Measurements from ENCODE around the gene DNAH10.

DNA sequence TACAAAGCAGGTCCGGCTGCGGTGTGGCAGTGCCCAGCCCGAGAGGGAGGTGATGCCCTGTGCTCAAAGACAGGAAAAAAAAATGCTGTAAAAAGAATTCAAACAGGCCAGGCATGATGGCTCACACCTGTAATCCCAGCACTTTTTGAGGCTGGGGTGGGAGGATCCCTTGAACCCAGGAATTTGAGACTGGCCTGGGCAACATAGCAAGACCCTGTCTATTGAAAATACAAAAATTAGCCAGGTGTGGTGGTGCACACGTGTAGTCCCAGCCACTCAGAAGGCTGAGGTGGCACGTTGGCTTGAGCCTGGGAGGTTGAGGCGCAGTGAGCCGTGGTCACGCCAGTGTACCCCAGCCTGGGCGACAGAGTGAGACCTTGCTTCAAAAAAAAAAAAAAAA lies 26.4 kb downstream of the DNAH10 start:
- TF ChIP-seq YY1 (IDR thresholded peaks at IDR 0.05; ENCODE audit: low read depth) (no peak), CEBPB (IDR thresholded peaks at IDR 0.05) (no peak), TAF1 (IDR thresholded peaks at IDR 0.05; ENCODE audit: low read depth) (no peak), FOXM1 (IDR thresholded peaks at IDR 0.05; ENCODE audit: borderline replicate concordance, low read depth) (no peak)
- TF ChIP-seq, protein P1, sequence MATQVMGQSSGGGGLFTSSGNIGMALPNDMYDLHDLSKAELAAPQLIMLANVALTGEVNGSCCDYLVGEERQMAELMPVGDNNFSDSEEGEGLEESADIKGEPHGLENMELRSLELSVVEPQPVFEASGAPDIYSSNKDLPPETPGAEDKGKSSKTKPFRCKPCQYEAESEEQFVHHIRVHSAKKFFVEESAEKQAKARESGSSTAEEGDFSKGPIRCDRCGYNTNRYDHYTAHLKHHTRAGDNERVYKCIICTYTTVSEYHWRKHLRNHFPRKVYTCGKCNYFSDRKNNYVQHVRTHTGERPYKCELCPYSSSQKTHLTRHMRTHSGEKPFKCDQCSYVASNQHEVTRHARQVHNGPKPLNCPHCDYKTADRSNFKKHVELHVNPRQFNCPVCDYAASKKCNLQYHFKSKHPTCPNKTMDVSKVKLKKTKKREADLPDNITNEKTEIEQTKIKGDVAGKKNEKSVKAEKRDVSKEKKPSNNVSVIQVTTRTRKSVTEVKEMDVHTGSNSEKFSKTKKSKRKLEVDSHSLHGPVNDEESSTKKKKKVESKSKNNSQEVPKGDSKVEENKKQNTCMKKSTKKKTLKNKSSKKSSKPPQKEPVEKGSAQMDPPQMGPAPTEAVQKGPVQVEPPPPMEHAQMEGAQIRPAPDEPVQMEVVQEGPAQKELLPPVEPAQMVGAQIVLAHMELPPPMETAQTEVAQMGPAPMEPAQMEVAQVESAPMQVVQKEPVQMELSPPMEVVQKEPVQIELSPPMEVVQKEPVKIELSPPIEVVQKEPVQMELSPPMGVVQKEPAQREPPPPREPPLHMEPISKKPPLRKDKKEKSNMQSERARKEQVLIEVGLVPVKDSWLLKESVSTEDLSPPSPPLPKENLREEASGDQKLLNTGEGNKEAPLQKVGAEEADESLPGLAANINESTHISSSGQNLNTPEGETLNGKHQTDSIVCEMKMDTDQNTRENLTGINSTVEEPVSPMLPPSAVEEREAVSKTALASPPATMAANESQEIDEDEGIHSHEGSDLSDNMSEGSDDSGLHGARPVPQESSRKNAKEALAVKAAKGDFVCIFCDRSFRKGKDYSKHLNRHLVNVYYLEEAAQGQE (IDR thresholded peaks at IDR 0.05; ENCODE audit: low read depth): no peak

Data from Ishikawa (cell line).